Parathyroid adenoma (tissue), 2 donors: ENCODE results near the gene POTEF.
"Not testable (repeated sequence)": the region's sequence is repeated elsewhere in the genome, so short reads cannot be mapped to it uniquely, and the experiment has no call there.

ENCODE experiments used
- H2AFZ ChIP-seq: fragments of 300-600 bp; sonication (generic); one replicate; pipeline ENCODE4 v1.7.0; 2017; ENCODE audit warnings: antibody characterized with exemption, mild to moderate bottlenecking
- H3K27ac ChIP-seq: fragments of 300-600 bp; sonication (generic); one replicate; pipeline ENCODE4 v1.7.0; 2017
- H3K27me3 ChIP-seq: fragments of 300-600 bp; sonication (generic); one replicate; pipeline ENCODE4 v1.7.0; 2017; ENCODE audit warnings: low read length; ENCODE audit not compliant: control insufficient read depth, insufficient read depth
- H3K36me3 ChIP-seq: fragments of 300-600 bp; sonication (generic); one replicate; pipeline ENCODE4 v1.7.0; 2017; ENCODE audit warnings: low read length; ENCODE audit not compliant: control insufficient read depth, insufficient read depth
- H3K4me1 ChIP-seq: fragments of 300-600 bp; sonication (generic); one replicate; pipeline ENCODE4 v1.7.0; 2017; ENCODE audit warnings: control low read depth
- H3K4me2 ChIP-seq: fragments of 300-600 bp; sonication (generic); one replicate; pipeline ENCODE4 v1.7.0; 2017; ENCODE audit warnings: low read length
- H3K4me3 ChIP-seq: fragments of 300-600 bp; sonication (generic); one replicate; pipeline ENCODE4 v1.7.0; 2017; ENCODE audit warnings: low read depth, low read length
- H3K79me2 ChIP-seq: fragments of 300-600 bp; sonication (generic); one replicate; pipeline ENCODE4 v1.7.0; 2017; ENCODE audit warnings: control low read depth
- H3K9ac ChIP-seq: fragments of 300-600 bp; sonication (generic); one replicate; pipeline ENCODE4 v1.7.0; 2017; ENCODE audit warnings: mild to moderate bottlenecking
- H3K9me3 ChIP-seq: fragments of 300-600 bp; sonication (generic); one replicate; pipeline ENCODE4 v1.7.0; 2017; ENCODE audit warnings: low read length; ENCODE audit not compliant: control insufficient read depth
- TF ChIP-seq, protein P1 (sequence below): fragments of 300-600 bp; sonication (generic); IDR thresholded peaks from one replicate; pipeline ENCODE4 v1.7.0; 2017; ENCODE audit warnings: antibody characterized with exemption, mild to moderate bottlenecking
- donor health status: primary hyperparathyroidism.

The POTEF gene

GRCh38 chr2:130135692-130136541 is 6.9 kb upstream of the POTEF start:
- TF ChIP-seq, protein P1, sequence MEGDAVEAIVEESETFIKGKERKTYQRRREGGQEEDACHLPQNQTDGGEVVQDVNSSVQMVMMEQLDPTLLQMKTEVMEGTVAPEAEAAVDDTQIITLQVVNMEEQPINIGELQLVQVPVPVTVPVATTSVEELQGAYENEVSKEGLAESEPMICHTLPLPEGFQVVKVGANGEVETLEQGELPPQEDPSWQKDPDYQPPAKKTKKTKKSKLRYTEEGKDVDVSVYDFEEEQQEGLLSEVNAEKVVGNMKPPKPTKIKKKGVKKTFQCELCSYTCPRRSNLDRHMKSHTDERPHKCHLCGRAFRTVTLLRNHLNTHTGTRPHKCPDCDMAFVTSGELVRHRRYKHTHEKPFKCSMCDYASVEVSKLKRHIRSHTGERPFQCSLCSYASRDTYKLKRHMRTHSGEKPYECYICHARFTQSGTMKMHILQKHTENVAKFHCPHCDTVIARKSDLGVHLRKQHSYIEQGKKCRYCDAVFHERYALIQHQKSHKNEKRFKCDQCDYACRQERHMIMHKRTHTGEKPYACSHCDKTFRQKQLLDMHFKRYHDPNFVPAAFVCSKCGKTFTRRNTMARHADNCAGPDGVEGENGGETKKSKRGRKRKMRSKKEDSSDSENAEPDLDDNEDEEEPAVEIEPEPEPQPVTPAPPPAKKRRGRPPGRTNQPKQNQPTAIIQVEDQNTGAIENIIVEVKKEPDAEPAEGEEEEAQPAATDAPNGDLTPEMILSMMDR: no peak
- Histone ChIP-seq H3K9me3 (no peaks in the 10 kb centered on the region), H3K4me2 (no peak overlapping the region)

DNA sequence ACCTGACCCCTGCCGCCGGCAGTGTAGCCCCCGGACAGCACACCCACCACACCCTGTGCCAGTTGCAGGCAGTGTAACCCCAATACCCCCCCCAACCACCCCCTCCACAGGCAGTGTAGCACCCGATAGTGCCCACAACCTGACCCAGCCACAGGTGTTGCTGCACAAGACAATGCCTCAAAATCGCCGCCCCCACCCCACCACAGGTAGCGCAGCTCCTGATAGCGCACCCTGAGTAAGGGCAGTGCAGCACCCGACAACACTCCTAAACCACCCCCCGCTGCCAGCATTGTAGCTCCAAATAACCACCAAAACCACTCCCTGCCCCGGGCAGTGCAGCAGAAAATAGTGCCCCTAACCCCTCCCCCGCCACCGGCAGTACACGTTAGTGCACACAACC is 558 bp downstream of the POTEF start:
- not testable (repeated sequence) for H2AFZ ChIP-seq, H3K4me1 ChIP-seq, H3K9me3 ChIP-seq, H3K4me3 ChIP-seq, H3K4me2 ChIP-seq, H3K27ac ChIP-seq, H3K9ac ChIP-seq, H3K36me3 ChIP-seq, H3K79me2 ChIP-seq, H3K27me3 ChIP-seq

More at GRCh38 chr2:130135692-130136541, 6.9 kb upstream of the POTEF start:
- Histone ChIP-seq H3K79me2 (no peaks in the 10 kb centered on the region), H2AFZ (no peak overlapping the region), H3K27me3 (no peaks in the 10 kb centered on the region), H3K4me1 (no peaks in the 10 kb centered on the region), H3K27ac (no peak overlapping the region), H3K36me3 (no peaks in the 10 kb centered on the region), H3K4me3 (no peak overlapping the region), H3K9ac (no peak overlapping the region)

GRCh38 chr2:130127726-130128125 is 1.3 kb downstream of the POTEF start:
- not testable (repeated sequence) for H3K79me2 ChIP-seq, H3K36me3 ChIP-seq, H3K4me1 ChIP-seq, H3K4me3 ChIP-seq, H3K27me3 ChIP-seq, H3K27ac ChIP-seq, H3K9me3 ChIP-seq, H2AFZ ChIP-seq, H3K9ac ChIP-seq, H3K4me2 ChIP-seq

DNA sequence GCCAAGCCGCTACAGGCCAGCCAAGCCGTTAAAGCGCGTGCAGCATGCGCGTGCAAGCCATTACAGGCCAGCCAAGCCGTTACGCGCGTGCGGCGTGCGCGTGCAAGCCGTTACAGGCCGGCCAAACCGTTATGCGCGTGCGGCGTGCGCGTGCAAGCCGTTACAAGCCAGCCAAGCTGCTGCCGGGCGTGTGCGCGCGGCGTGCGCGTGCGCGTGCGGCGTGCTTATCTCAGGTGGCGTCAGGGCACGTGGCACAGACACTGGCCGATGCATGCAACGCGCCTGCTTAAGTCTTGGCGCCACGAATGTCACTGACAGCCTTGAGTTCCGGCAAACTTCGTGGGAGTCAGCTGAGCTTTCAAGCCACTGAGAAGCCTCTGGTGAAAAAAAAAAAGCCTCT is 8.1 kb downstream of the POTEF start:
- not testable (repeated sequence) for H3K4me2 ChIP-seq, H2AFZ ChIP-seq, H3K27me3 ChIP-seq, H3K4me3 ChIP-seq, H3K79me2 ChIP-seq, H3K9ac ChIP-seq, H3K36me3 ChIP-seq, H3K27ac ChIP-seq, H3K4me1 ChIP-seq, H3K9me3 ChIP-seq

DNA sequence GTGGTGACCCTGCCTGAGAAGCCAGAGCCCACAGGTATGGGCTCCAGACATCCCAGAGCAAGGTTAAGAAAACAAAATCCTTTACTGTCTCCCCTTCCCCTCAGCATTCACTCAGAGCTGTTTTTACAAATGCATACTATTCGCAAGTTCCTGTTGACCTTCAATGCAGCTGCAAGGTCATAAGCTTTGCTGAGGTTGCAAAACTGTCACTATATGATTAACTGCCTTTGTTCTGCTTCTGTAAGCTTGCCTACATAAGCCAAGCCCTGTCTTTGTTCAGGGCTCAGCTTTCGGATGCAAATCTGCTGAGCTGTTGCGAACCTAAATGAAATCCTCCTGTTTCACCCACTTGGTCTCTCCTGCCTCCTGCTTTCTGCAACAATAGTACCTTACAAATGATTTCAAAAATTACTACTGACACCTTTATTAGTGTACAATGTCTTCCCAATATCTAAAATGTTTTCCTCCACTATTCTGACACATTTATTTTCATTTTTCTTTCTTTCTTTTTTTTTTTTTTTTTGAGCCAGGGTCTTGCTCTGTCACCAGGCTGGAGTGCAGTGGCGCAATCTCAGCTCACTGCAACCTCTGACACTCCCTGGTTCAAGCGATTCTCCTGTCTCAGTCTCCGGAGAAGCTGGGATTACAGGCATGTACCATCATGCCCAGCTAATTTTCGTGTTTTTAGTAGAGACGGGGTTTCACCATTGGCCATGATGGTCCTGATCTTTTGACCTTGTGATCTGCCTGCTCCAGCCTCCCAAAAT is 26.2 kb downstream of the POTEF start:
- not testable (repeated sequence) for H3K4me3 ChIP-seq, H2AFZ ChIP-seq, H3K9ac ChIP-seq, H3K36me3 ChIP-seq, H3K27me3 ChIP-seq, H3K9me3 ChIP-seq, H3K79me2 ChIP-seq, H3K4me1 ChIP-seq, H3K27ac ChIP-seq, H3K4me2 ChIP-seq

GRCh38 chr2:130062645-130063044 is 66.4 kb downstream of the POTEF start:
- H3K9me3 ChIP-seq, H3K4me3 ChIP-seq, H3K79me2 ChIP-seq, H3K27me3 ChIP-seq, H3K9ac ChIP-seq, H3K4me2 ChIP-seq, H3K4me1 ChIP-seq, H2AFZ ChIP-seq, H3K27ac ChIP-seq, H3K36me3 ChIP-seq: not testable (repeated sequence)

DNA sequence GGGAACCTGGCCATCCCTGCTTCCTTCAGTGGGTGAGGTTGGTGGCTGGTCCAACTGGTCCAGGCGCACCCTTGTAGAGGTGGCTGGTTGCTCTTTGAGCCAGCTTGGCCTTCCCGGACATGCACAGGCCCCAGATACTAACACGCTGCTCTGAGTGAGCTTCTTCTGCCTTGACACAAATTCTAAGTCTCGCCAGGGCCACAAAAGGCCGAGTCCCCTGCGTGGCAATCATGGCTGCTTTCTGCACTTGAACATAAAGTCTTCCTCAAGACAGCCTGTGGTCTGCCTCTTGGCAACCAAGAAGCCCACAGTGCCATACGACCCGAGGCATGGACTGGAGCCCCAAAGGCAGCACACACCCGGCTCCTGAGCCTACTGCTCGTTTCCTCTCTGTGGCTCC is 69.0 kb downstream of the POTEF start:
- H3K4me2 ChIP-seq, H3K79me2 ChIP-seq, H3K4me1 ChIP-seq, H2AFZ ChIP-seq, H3K9me3 ChIP-seq, H3K27me3 ChIP-seq, H3K4me3 ChIP-seq, H3K36me3 ChIP-seq, H3K27ac ChIP-seq, H3K9ac ChIP-seq: not testable (repeated sequence)

GRCh38 chr2:130056336-130056735 is 72.7 kb downstream of the POTEF start:
- H2AFZ ChIP-seq, H3K4me2 ChIP-seq, H3K27me3 ChIP-seq, H3K9ac ChIP-seq, H3K4me1 ChIP-seq, H3K9me3 ChIP-seq, H3K79me2 ChIP-seq, H3K4me3 ChIP-seq, H3K36me3 ChIP-seq, H3K27ac ChIP-seq: not testable (repeated sequence)

- not testable (repeated sequence) for H3K4me2 ChIP-seq, H3K4me3 ChIP-seq, H3K36me3 ChIP-seq, H3K9ac ChIP-seq, H2AFZ ChIP-seq, H3K27ac ChIP-seq, H3K27me3 ChIP-seq, H3K9me3 ChIP-seq, H3K79me2 ChIP-seq, H3K4me1 ChIP-seq
These were observed 75.7 kb downstream of the POTEF start for GRCh38 chr2:130053217-130053911.

GRCh38 chr2:130052376-130052775 is 76.6 kb downstream of the POTEF start:
- not testable (repeated sequence) for H3K36me3 ChIP-seq, H3K4me1 ChIP-seq, H3K4me3 ChIP-seq, H3K9me3 ChIP-seq, H3K27ac ChIP-seq, H3K9ac ChIP-seq, H3K79me2 ChIP-seq, H2AFZ ChIP-seq, H3K27me3 ChIP-seq, H3K4me2 ChIP-seq
